HG03025 (cell line): ENCODE measurements around the gene POLR3G.
A peak's percentile ranks its signal among the peaks of the same experiment; 100 is the strongest.

ENCODE experiments used
- ATAC-seq: cut with Tn5 transposase; IDR thresholded peaks from one replicate; pipeline ENCODE4 v1.9.1; 2021; ENCODE audit warnings: mild to moderate bottlenecking, moderate library complexity; ENCODE audit not compliant: unreplicated experiment, low FRiP score

The POLR3G gene

GRCh38 chr5:90474235-90475107 is at the start of gene POLR3G, which contains the start of gene MBLAC2:
Gene POLR3G, plus strand, starts transcription at chr5:90474864. Its CDS starts 10,704 bp downstream, at chr5:90485568.
Gene MBLAC2, minus strand, starts transcription at chr5:90474771. Its CDS starts 479 bp downstream, at chr5:90474292.
- ATAC-seq: peak; percentile 85

GRCh38 chr5:90434116-90434714 is 40.4 kb upstream of the POLR3G start:
- no peak for ATAC-seq

- ATAC-seq: no peak
Observed at GRCh38 chr5:90437663-90438062, 37.0 kb upstream of the POLR3G start.

- ATAC-seq: no peak
Observed at GRCh38 chr5:90438100-90438499, 36.6 kb upstream of the POLR3G start.

GRCh38 chr5:90440644-90441043 is 34.0 kb upstream of the POLR3G start:
- no peak for ATAC-seq

GRCh38 chr5:90446961-90447360 is 27.7 kb upstream of the POLR3G start:
- ATAC-seq: no peak

GRCh38 chr5:90461288-90461687 is 13.4 kb upstream of the POLR3G start:
- no peak for ATAC-seq

GRCh38 chr5:90472783-90473395 is 1.8 kb upstream of the POLR3G start:
- ATAC-seq: peak; percentile 3

- peak; percentile 9 for ATAC-seq
Observed at GRCh38 chr5:90473396-90474234, 1.0 kb upstream of the POLR3G start.

GRCh38 chr5:90475436-90475980 is 844 bp downstream of the POLR3G start:
- ATAC-seq: no peak

- no peak for ATAC-seq
Observed at GRCh38 chr5:90476391-90476790, 1.7 kb downstream of the POLR3G start.

- no peak for ATAC-seq
Observed at GRCh38 chr5:90477073-90477472, 2.4 kb downstream of the POLR3G start.

GRCh38 chr5:90477621-90478215 is 3.1 kb downstream of the POLR3G start:
- ATAC-seq: no peak

GRCh38 chr5:90479611-90480385 is 5.1 kb downstream of the POLR3G start:
- no peak for ATAC-seq

GRCh38 chr5:90480699-90481098 is 6.0 kb downstream of the POLR3G start:
- no peak for ATAC-seq

GRCh38 chr5:90483206-90483605 is 8.5 kb downstream of the POLR3G start:
- ATAC-seq: no peak

GRCh38 chr5:90484540-90484939 is 9.9 kb downstream of the POLR3G start:
- ATAC-seq: no peak

GRCh38 chr5:90488791-90489190 is 14.1 kb downstream of the POLR3G start:
- no peak for ATAC-seq

- ATAC-seq: no peak
Observed at GRCh38 chr5:90494043-90494442, 19.4 kb downstream of the POLR3G start.
